ENCODE data around the gene KRTAP9-1. TPM values are rescaled to one million over a fixed set of nuclear protein-coding genes. Genes with fewer than 3 reads are reported as not detected.

Gene KRTAP9-1
- total and polyA plus RNA-seq, 9 of the 15 experiments (the other 6 are each of a cell fraction or from before 2014, with no cell fraction given) = not detected

DNA sequence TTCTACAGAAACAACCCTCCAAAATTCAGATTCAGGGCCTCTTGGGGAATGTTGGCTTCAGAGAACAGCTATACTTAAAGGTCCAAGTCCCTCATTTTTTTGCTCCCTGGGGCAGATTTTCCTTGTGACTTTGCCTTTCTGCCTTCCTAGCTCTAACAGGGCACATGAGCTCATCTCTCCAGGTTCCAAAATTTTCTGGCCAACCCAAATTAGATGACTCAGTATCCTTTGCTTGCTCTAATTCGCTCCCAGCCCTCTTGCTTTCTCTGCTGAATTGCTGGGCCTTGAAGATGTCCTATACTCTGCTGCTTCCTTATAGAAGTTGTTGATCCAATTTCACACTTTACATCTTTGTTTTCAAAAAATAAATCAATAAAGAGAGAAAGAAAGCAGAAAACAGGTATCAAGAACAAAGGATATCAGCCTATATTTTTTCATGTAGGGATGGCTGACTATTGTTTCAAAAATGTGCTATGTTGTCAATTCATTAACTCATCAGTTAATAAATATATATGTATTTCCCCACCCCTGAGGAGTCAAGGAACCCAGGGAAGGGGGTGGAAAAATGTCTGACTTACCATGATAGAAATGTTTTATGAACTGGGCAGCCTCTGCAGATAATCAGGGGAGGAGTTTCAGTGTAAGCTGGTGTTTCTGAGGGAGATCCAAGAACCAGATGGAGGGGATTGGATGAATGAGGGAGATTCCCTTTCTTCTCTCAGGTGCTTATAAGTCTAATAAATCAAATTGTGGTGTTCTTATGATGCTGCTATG, 10.7 kb upstream of the KRTAP9-1 start:
- in situ Hi-C loops (cut with MboI) (no loop called here), intact Hi-C loops (cut with micrococcal nuclease) (no loop called here)
- Histone ChIP-seq H3K4me2 (ENCODE audit: insufficient read depth, low read length) (no peak overlapping the region), H3K9ac (ENCODE audit: insufficient read depth in 1 of 2, low read depth in 2 of 2, low read length in 2 of 2) (no peak overlapping the region), H3K4me3 (no peak overlapping the region), H3K27me3 (ENCODE audit: control insufficient read depth in 2 of 2, insufficient read depth in 2 of 2, low read length in 2 of 2) (peaks cover 3 to 10% of the 10 kb centered on the region in 2 experiments; a peak in 3 of 5 replicates), H3K9me1 (ENCODE audit: control insufficient read depth, insufficient read depth, low read length) (no peaks in the 10 kb centered on the region), H3K79me2 (ENCODE audit: control insufficient read depth, insufficient read depth, low read length) (no peaks in the 10 kb centered on the region), H3K4me1 (replicated peaks in 1 of 2; ENCODE audit: control insufficient read depth in 2 of 2, insufficient read depth in 2 of 2, low read length in 2 of 2) (peaks cover 0 to 2% of the 10 kb centered on the region in 2 experiments; a peak in 2 of 5 replicates), H3K36me3 (ENCODE audit: control insufficient read depth, insufficient read depth, low read length) (no peaks in the 10 kb centered on the region), H2AFZ (ENCODE audit: low read depth, low read length) (no peak overlapping the region), H4K20me1 (replicated peaks; ENCODE audit: control insufficient read depth, insufficient read depth, low read length) (no peaks in the 10 kb centered on the region; the same call in 1 of the 2 replicates), H3K27ac (ENCODE audit: extremely low read depth, low read depth, low read length) (no peak overlapping the region), H3K9me3 (replicated peaks; ENCODE audit: control insufficient read depth, insufficient read depth, low read depth, low read length) (no peaks in the 10 kb centered on the region)
- ChIA-PET CTCF (ENCODE audit: low intra/inter-chr PET ratio) (no interaction called here), POLR2A (no interaction called here)
- no peak for FAIRE-seq
- no peak for ATAC-seq
- no TSS peak for BruUV-seq (replicated peaks)
- WGBS (ENCODE audit: insufficient coverage, low coverage, missing lambda C conversion rate) = 0% methylated on average over 1 of the region's 1 CpG
- no peak for TF ChIP-seq TRIM25 (IDR thresholded peaks at IDR 0.05; ENCODE audit: borderline replicate concordance)
- no peak for TF ChIP-seq FOXA1 (IDR thresholded peaks at IDR 0.05; ENCODE audit: borderline replicate concordance)
- TF ChIP-seq ELF4 (CRISPR knock-in tag; IDR thresholded peaks at IDR 0.05) = no peak
- TF ChIP-seq, protein P1, sequence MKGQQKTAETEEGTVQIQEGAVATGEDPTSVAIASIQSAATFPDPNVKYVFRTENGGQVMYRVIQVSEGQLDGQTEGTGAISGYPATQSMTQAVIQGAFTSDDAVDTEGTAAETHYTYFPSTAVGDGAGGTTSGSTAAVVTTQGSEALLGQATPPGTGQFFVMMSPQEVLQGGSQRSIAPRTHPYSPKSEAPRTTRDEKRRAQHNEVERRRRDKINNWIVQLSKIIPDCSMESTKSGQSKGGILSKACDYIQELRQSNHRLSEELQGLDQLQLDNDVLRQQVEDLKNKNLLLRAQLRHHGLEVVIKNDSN (CRISPR knock-in tag; IDR thresholded peaks at IDR 0.05) = no peak
- no peak for TF ChIP-seq HMGXB4 (CRISPR knock-in tag; IDR thresholded peaks at IDR 0.05)
- DNase-seq (ENCODE audit: extremely low read depth in 1 of 4, low spot score in 3 of 4) = no peak
